Skeletal muscle satellite cell (primary cell): ENCODE measurements around the gene MCC.

Experiments used
- H3K27me3 ChIP-seq: 2 replicates; pipeline ENCODE4 v1.7.0; 2013; ENCODE audit warnings: low read length; ENCODE audit not compliant: control insufficient read depth, insufficient read depth
- H3K36me3 ChIP-seq: 2 replicates; pipeline ENCODE4 v1.7.0; 2013; ENCODE audit warnings: mild to moderate bottlenecking, control low read depth, low read length; ENCODE audit not compliant: insufficient read depth
- H3K4me1 ChIP-seq: 2 replicates; pipeline ENCODE4 v1.7.0; 2013; ENCODE audit warnings: low read length; ENCODE audit not compliant: control insufficient read depth, insufficient read depth
- H3K4me2 ChIP-seq: 2 replicates; pipeline ENCODE4 v1.7.0; 2013; ENCODE audit warnings: mild to moderate bottlenecking, low read length
- H3K4me3 ChIP-seq: 2 replicates; pipeline ENCODE4 v1.7.0; 2013; ENCODE audit warnings: low read length
- H3K9ac ChIP-seq: 2 replicates; pipeline ENCODE4 v1.7.0; 2013; ENCODE audit warnings: mild to moderate bottlenecking, low read depth, low read length, moderate library complexity
- H3K9me3 ChIP-seq: replicated peaks from 2 replicates; pipeline ENCODE4 v1.7.0; 2013; ENCODE audit warnings: mild to moderate bottlenecking, control low read depth, low read length

Gene MCC

GRCh38 chr5:113202746-113203716 is 285.2 kb downstream of the MCC start:
- H3K9ac ChIP-seq = no peak overlapping the region
- H3K4me1 ChIP-seq = peaks cover 9% of the 10 kb centered on the region
- no peaks in the 10 kb centered on the region for H3K9me3 ChIP-seq
- no peaks in the 10 kb centered on the region for H3K27me3 ChIP-seq
- H3K4me3 ChIP-seq = no peak overlapping the region
- H3K36me3 ChIP-seq = no peaks in the 10 kb centered on the region
- H3K4me2 ChIP-seq = no peak overlapping the region

DNA sequence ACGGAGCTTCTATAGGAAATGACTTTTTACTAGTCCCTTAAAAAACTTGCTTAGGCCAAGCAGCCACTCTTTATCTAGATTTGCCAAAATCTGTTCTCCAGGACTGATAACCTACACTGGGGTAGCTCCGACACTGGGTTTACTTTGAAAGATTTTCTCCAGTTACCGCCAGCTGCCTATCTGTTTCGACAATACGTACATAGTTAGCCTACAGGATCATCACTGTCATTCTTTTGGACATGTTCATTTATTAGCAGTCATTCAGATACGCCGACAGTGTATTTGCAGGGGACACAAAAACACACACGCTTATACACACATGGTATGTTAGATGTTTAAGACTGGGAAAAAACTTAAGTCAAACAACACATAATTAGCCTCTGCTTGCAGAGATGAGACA is 286.0 kb downstream of the MCC start:
- Histone ChIP-seq H3K27me3 (no peaks in the 10 kb centered on the region), H3K9me3 (no peaks in the 10 kb centered on the region), H3K36me3 (no peaks in the 10 kb centered on the region), H3K9ac (no peak overlapping the region), H3K4me1 (peaks cover 9% of the 10 kb centered on the region), H3K4me2 (no peak overlapping the region), H3K4me3 (no peak overlapping the region)

- no peak overlapping the region for H3K4me2 ChIP-seq
- H3K9ac ChIP-seq = no peak overlapping the region
- peaks cover 9% of the 10 kb centered on the region for H3K4me1 ChIP-seq
These were observed 286.5 kb downstream of the MCC start for GRCh38 chr5:113201715-113202114.

GRCh38 chr5:113199122-113199905 is 288.9 kb downstream of the MCC start:
- H3K4me1 ChIP-seq = peaks cover 9% of the 10 kb centered on the region
- H3K36me3 ChIP-seq = no peaks in the 10 kb centered on the region
- no peak overlapping the region for H3K4me2 ChIP-seq
- no peak overlapping the region for H3K4me3 ChIP-seq
- no peak overlapping the region for H3K9ac ChIP-seq
- no peaks in the 10 kb centered on the region for H3K27me3 ChIP-seq
- H3K9me3 ChIP-seq = no peaks in the 10 kb centered on the region

More at GRCh38 chr5:113201715-113202114, 286.5 kb downstream of the MCC start:
- Histone ChIP-seq H3K4me3 (no peak overlapping the region), H3K27me3 (no peaks in the 10 kb centered on the region), H3K36me3 (no peaks in the 10 kb centered on the region), H3K9me3 (no peaks in the 10 kb centered on the region)

- H3K36me3 ChIP-seq = no peaks in the 10 kb centered on the region
- no peaks in the 10 kb centered on the region for H3K9me3 ChIP-seq
- no peaks in the 10 kb centered on the region for H3K27me3 ChIP-seq
- H3K4me3 ChIP-seq = no peak overlapping the region
- peaks cover 6% of the 10 kb centered on the region for H3K4me1 ChIP-seq
- no peak overlapping the region for H3K9ac ChIP-seq
- no peak overlapping the region for H3K4me2 ChIP-seq
These were observed 290.6 kb downstream of the MCC start for GRCh38 chr5:113197456-113198200.

- no peak overlapping the region for H3K4me3 ChIP-seq
- no peaks in the 10 kb centered on the region for H3K36me3 ChIP-seq
- no peaks in the 10 kb centered on the region for H3K27me3 ChIP-seq
- no peaks in the 10 kb centered on the region for H3K9me3 ChIP-seq
- H3K4me2 ChIP-seq = no peak overlapping the region
- H3K9ac ChIP-seq = no peak overlapping the region
- peaks cover 7% of the 10 kb centered on the region for H3K4me1 ChIP-seq
These were observed 292.5 kb downstream of the MCC start for GRCh38 chr5:113195771-113196170.

DNA sequence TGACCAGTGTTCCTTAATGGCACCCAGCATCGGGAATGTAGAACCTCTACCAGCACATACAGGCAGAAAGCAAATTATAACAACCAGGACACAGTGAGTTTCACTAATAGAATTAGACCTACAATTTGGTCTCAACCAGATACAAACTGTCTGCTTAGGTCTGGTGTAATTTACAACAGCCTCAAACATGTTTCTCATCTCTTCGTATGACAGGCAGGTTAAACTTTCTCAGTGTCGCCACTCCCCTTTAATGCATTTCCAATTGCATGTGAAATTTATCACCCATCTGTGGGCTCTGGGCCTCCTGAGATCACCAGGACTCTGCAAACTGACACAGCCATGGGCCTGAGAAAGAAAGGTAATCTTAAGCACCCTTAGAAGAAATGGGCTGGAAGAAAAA is 293.0 kb downstream of the MCC start:
- Histone ChIP-seq H3K4me3 (no peak overlapping the region), H3K36me3 (no peaks in the 10 kb centered on the region), H3K4me2 (no peak overlapping the region), H3K9me3 (no peaks in the 10 kb centered on the region), H3K27me3 (no peaks in the 10 kb centered on the region), H3K4me1 (peaks cover 12% of the 10 kb centered on the region), H3K9ac (no peak overlapping the region)

- Histone ChIP-seq H3K4me1 (peaks cover 14% of the 10 kb centered on the region), H3K4me3 (no peak overlapping the region), H3K4me2 (no peak overlapping the region), H3K9me3 (no peaks in the 10 kb centered on the region), H3K36me3 (no peaks in the 10 kb centered on the region), H3K27me3 (no peaks in the 10 kb centered on the region), H3K9ac (no peak overlapping the region)
These were observed 293.7 kb downstream of the MCC start for GRCh38 chr5:113194591-113194990.

- peaks cover 10% of the 10 kb centered on the region for H3K4me1 ChIP-seq
- H3K36me3 ChIP-seq = no peaks in the 10 kb centered on the region
- no peak overlapping the region for H3K9ac ChIP-seq
- no peak overlapping the region for H3K4me3 ChIP-seq
- no peak overlapping the region for H3K4me2 ChIP-seq
- no peaks in the 10 kb centered on the region for H3K27me3 ChIP-seq
- no peaks in the 10 kb centered on the region for H3K9me3 ChIP-seq
These were observed 294.1 kb downstream of the MCC start for GRCh38 chr5:113194125-113194524.

- Histone ChIP-seq H3K9me3 (no peaks in the 10 kb centered on the region), H3K4me2 (no peak overlapping the region), H3K4me3 (no peak overlapping the region), H3K36me3 (no peaks in the 10 kb centered on the region), H3K27me3 (no peaks in the 10 kb centered on the region), H3K9ac (no peak overlapping the region), H3K4me1 (peaks cover 10% of the 10 kb centered on the region)
These were observed 294.8 kb downstream of the MCC start for GRCh38 chr5:113193311-113193978.

DNA sequence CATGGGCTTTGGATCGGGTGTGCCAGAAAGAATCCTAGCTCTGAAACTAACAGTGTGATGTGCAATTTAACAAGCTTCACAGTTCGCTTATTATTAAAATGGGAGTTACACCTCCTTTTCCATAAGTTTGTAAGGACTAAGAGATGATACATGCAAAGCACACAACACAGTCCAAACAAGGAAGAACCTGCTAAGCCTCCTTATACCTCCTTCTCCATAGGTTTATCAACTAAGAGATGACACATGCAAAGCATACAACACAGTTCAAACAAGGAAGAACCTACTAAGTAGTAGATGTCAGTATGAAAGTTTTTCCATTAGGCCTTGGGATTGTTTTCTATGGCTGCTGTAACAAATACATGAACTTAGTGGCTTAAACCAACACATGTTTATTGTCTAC is 295.7 kb downstream of the MCC start:
- H3K9ac ChIP-seq = no peak overlapping the region
- H3K9me3 ChIP-seq = no peaks in the 10 kb centered on the region
- H3K27me3 ChIP-seq = no peaks in the 10 kb centered on the region
- no peak overlapping the region for H3K4me3 ChIP-seq
- no peak overlapping the region for H3K4me2 ChIP-seq
- H3K4me1 ChIP-seq = peaks cover 10% of the 10 kb centered on the region
- H3K36me3 ChIP-seq = no peaks in the 10 kb centered on the region
